GM19438 (cell line): ENCODE measurements around the gene PINLYP.
"Not testable (repeated sequence)": the region's sequence is repeated elsewhere in the genome, so short reads cannot be mapped to it uniquely, and the experiment has no call there.

Experiments
- ATAC-seq: cut with Tn5 transposase; IDR thresholded peaks from one replicate; pipeline ENCODE4 v1.9.1; 2021; ENCODE audit warnings: low read depth; ENCODE audit not compliant: unreplicated experiment

The PINLYP gene

DNA sequence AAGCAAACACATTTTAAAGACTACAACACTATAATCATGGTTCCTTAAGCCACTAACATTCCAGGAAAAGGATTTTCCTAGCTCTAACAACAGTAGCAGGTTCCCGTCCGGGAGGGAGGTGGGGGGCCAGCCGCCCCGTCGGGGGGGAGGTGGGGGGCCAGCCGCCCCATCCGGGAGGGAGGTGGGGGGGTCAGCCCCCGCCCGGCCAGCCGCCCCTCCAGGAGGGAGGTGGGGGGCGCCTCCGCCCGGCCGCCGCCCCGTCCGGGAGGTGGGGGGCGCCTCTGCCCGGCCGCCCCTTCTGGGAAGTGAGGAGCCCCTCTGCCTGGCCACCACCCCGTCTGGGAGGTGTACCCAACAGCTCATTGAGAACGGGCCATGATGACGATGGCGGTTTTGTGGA, 27.7 kb upstream of the PINLYP start:
- not testable (repeated sequence) for ATAC-seq

DNA sequence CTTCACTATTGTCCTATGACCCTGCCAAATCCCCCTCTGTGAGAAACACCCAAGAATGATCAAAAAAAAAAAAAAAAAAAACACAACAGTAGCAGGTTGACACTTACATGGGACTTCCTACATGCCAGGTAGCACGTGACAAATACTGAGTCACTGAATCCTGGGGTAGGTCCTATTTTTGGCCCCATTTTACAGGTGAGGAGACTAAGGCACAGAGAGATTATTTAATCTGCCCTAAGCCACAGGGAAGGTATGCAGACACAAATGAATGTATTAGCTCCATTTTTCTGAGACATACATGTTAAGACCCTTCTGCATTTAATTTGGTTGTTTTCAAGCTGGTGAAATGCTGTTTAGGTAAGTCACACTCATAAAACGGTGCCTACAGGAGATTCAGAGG, 26.9 kb upstream of the PINLYP start:
- ATAC-seq = no peak

DNA sequence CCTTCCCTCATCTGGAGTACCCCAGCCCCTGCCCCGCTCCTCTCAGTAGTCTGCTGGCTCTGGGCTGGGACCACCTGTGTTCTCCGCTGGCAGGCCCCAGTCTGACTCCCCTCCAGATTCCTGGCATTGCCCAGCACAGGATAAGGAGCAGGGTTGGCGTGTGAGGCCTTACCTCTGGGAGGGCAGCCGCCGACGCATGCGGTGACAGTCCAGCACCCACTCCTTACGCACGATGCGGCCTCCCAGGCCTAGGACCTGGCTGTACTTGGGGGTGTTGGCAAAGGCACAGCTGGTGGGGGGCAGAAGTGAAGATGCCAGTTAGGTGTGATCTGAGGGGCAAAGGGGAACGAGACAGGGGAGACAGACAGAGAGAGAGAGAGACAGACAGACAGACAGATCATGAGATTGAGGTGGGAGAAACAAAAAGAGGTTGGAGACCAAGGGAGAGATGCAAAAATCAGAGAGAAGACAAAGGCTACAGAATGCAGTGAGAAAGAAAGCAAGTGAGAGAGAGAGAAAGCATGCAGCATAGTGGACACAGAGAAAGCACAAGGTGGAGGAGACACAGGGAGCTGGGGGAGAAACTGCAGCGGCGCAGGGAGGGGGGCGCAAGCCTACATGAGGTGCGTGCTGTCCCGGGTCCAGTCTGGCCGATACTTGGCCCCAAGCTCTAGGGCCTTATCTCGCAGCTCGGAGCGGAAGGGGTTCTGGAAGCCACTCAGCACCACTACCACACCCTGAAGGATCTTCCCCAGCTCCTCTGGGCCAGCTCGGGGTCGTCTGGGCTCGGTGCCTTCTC, 24.0 kb upstream of the PINLYP start:
- ATAC-seq = no peak

DNA sequence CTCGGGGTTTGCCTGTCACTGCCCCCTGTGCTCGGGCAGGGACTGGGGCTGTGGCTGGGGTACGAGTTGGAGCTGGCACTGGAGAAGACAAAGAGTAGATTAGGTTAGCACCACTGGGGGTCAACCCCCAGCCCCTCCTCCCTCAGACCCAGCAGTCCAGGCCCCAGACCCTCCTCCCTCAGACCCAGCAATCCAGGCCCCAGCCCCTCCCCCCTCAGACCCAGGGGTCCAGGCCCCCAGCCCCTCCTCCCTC, 23.5 kb upstream of the PINLYP start:
- ATAC-seq = no peak

- no peak for ATAC-seq
Observed at GRCh38 chr19:43552616-43553015, 23.0 kb upstream of the PINLYP start.

GRCh38 chr19:43553656-43554055, 21.9 kb upstream of the PINLYP start:
- ATAC-seq = no peak

- no peak for ATAC-seq
Observed at GRCh38 chr19:43554317-43554895, 21.2 kb upstream of the PINLYP start.

DNA sequence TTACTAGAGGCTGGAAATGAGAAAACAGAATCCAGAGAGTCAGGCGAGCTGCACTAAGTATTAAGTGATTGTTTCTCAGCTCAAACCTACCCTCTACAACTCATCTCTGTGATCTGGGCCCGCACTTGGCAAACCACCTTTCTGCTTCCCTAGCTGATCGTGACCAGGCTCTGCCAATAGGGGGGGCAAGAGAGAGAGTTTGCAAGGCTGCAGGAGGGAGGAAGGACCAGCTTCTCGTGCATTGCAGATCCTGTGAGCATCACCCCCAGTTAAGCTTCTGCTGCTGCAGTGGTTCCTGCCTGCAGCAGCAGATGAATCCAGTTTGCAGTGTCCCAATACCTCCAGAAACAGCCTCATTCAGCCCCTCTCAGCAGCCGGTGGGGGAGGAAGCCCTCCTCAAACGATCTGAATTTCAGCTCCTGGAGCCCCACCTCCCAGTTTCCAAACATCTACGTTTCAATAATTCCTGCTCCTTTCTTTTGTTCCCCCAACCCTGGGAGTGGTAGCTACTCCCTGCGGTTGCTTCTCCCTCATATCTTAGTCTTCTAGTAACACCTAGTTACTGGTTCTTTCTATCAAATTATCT, 20.3 kb upstream of the PINLYP start:
- ATAC-seq = no peak

GRCh38 chr19:43560687-43561086, 14.9 kb upstream of the PINLYP start:
- no peak for ATAC-seq

- ATAC-seq = no peak
Observed at GRCh38 chr19:43561139-43561970, 14.2 kb upstream of the PINLYP start.

DNA sequence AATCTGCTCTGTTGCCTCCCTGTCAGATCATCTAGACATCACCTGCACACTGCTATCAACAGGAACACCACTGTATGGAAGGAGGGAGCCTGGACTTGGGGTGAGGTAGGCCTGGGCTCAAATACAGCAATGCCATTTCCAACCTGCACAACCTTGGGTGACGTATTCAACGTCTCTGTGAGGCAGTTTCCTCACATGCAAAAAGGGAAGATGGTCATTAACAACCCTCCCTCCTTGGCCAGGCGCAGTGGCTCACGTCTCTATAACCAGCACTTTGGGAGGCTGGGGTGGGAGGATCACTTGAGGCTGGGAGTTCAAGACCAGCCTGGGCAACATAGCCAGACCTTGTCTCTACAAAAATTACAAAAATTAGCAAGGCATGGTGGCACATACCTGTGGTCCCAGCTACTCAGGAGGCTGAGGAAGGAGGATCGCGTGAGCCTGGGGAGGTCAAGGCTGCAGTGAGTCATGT, 13.3 kb upstream of the PINLYP start:
- ATAC-seq = no peak

DNA sequence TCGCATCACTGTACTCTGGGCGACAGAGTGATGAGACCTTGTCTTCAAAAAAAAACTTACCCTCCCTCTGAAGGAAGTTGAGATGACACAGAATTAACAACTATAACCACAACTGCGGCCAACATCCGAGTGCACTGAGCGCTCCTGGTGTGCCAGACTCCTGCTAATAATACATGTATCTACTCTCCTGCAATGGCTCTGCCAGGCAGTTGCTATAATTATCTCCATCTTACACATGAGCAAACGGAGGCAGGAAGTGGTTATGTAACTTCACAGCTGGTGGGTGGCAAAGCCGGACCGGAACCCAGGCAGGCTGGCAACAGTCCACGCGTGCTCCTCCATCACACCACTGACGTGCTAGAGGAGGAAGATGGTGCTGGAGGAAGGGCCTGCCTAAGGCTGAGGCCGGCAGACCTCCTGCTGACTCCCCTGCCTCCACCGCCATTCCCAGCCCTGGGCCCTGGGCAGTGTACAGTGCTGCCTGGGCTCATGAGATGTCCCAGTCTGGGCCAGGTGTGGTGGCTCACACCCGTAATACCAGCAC, 12.8 kb upstream of the PINLYP start:
- peak; percentile 74 for ATAC-seq

DNA sequence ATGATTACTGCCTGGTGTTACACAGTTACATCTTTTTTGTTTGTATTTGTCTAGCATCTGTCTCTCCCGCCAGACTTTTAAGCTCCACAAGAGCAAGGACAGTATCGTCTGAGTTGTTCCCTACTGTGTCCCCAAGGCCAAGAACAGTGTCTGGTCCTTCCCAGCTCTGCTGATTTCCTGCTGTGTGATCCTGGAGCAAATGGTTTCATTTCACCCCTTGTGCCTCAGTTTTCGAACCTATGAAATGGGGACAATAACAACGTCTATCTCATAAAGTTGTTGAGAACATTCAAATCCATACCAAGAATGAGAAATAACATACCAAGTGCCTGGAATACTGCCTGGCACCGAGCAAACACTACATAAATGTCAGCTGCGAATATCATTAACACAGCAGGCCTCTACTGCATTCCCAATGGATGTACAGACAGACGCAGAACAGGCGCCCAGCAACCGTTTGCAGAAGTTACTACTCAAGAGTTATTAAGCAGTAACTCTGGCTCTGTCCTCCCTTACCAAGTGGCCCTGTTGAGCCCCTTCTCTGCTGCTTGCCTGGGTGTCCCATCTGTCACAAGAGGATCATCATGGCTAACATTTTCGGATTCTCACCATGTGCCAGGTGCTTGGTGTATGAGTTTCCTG, 11.7 kb upstream of the PINLYP start:
- no peak for ATAC-seq

DNA sequence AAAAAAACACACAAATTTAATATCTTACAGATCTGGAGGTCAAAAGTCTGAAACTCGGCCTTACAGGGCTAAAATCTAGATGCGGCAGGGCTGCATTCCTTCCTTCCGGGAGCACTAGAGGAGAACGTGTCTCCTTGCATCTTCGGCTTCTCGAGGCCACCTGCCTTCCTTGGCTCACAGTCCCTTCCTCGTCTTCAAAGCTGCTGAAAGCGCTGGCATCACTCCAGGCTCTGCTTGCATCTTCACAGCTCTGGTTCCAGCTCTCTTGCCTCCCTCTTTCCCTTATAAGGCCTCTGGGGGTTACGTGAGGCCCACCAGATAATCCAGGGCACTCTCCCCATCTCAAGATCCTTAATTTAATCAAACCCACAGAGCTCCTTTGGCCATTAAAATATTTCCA, 10.8 kb upstream of the PINLYP start:
- ATAC-seq = no peak

GRCh38 chr19:43569657-43570056, 5.9 kb upstream of the PINLYP start:
- no peak for ATAC-seq

DNA sequence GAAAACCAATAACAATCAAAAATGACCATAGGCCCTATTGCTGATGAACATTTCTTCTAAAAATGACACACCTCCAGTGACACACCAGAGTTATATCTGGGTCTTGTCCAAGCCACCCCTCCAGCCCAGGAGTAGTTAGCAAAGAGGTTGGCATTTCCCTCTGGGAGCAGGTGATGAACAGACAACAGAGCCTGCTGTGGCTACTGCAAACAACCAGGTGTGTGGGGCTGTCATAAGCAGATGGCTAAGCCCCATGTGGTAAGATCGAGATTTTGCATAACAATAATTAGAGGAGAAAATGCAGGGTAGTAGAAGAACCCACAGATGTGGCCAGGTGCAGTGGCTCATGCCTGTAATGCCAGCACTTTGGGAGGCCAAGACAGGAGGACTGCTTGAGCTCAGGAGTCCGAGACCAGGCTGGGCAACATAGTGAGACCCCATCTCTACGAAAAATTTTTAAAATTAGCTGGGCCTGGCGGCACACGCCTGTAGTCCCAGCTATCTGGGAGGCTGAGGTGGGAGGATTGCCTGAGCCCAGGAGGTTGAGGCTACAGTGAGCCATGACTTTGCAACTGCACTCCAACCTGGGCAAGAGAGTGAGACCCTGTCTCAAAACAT, 5.3 kb upstream of the PINLYP start:
- ATAC-seq = no peak

DNA sequence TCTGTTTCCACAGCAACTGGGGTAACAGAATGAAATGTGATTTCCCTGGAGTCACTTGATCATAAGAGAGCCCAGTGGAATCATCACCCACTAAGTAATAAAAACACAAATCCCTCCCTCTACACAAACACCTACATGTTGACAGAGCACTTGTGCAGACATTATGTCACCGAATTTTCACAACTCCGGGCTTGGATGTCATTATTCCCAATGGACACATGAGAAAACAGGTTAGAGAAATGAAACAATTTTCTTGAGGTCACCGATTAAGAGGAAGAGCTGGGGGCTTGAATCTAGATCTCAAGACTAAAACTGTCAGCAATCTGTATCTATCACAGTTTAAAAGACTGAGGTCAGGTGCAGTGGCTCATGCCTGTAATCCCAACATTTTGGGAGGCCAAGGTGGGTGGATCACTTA, 3.4 kb upstream of the PINLYP start:
- no peak for ATAC-seq

- ATAC-seq = no peak
Observed at GRCh38 chr19:43574424-43575155, 1.0 kb upstream of the PINLYP start.
